HG02943 (cell line): ENCODE data around the gene RSPH6A.

Source experiments
- ATAC-seq: cut with Tn5 transposase; IDR thresholded peaks from one replicate; pipeline ENCODE4 v1.9.1; 2021; ENCODE audit warnings: mild to moderate bottlenecking, low read depth, moderate library complexity; ENCODE audit not compliant: unreplicated experiment

The RSPH6A gene

DNA sequence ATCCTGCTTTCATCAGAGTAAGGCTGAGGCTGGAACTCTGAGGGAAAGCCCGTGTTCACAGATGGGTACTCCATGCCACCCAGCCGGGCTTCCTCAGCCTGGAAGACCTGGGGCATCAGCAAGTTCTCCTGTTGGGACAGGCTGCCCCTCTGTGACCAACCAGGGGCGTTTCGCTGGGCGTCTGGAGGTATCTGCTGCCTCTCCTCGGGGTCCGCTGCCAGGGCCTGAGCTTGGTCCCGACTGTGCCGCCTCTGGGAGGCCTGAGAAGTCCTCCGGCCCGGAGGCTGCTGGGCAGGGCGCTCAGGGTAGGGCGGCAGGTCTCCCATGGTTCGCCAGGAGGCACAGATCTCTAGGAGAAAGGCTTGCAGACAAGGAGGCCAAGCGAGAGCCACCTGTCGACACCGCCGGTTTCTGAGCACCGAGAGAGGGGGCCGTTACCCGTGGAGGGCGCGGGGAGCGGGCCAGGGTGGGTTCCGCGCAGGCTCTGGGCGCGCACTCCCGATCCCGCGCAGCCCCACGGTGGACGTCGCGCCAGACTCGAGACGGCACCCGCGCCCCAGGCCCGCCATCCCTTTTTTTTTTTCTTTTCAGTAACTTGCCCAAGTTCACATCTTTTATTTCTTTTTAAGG, at the start of gene RSPH6A:
RSPH6A (minus strand) TSS at position 458 of the 630 bp plus-strand sequence; CDS start at position 326, 132 bp downstream.
- ATAC-seq, result no peak

DNA sequence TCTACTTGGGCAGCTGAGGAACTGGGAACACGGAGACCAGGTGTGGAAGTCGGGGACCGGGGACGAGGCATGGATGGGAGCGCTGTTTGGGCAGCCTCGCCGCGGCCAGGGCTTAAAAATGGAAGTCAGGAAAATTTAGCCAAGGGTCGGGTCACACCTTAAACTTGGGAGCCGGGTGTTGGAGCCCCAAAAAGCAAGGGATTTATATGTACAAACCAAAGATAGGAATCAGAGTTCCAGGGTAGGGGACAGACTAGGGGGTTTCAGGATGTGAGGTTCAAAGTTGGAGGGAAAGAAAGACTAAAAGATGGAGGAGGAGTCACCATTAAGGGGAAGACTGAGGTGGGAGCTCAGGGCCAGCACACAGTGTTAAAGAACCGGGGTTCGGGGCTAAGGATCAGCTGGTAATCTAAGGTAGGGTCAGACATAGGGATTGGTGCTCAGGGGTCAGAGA, 49.5 kb upstream of the RSPH6A start:
- no peak for ATAC-seq

GRCh38 chr19:45863840-45864628, 48.9 kb upstream of the RSPH6A start, which contains the start of gene FOXA3:
TSS of gene FOXA3 (plus strand) at chr19:45864326. CDS start at chr19:45864457, 131 bp downstream.
- no peak for ATAC-seq

DNA sequence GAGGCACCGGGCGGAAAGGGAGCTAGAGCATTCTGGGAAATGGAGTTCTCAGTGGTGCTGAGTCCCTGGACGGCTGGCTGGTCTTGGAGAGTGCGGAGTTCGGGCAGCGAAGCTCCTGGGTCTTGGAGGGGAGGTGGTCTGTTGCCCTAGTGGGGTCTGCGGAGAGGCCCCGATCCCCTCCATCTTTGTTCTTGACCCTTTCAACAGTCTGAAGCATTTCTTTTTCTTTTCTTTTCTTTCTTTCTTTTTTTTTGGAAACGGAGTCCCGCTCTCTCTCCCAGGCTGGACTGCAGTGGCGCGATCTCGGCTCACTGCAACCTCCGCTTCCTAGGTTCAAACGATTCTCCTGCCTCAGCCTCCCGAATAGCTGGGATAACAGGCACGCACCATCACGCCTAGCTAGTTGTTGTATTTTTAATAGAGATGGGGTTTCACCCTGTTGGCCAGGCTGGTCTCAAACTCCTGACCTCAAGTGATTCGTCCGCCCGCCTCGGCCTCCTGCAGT, 48.3 kb upstream of the RSPH6A start:
- no peak for ATAC-seq

DNA sequence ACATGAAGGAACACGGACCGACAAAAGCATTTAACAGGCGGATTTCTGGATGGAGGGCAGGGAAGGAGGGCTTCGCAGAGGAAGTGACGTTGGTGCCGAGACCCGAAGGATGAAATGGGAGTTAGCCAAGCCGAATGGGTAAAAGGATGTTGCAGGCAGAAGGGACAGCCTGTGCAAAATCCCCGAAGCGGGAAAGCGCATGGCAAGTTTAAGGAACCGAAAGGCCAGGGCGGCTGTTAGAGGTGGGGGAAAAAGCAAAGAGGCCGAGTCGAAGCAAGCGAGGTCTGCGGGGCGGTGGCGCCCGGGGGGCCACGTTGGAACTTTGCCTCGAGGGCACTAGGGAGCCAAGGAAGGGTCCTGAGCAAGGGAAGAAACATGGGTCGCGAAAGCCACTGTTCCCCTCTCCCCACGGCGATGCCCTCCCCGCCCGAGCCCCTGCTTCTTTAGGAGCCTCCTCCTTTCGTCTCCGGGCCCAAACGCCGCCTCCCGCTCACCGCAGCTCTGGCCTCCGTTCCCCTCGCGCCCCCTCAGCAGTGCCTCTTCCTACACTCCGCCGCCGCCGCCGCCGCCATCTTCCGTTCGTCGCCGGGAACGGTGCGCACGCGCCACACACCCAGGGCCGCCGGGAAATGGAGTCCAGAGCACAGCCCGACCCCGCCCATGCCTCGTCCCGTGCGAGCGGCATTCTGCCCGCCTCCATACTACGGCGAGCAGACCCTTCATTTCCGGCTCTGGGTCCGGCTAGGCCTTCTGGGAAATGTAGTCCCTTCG, 47.6 kb upstream of the RSPH6A start, which contains the start of gene SYMPK:
SYMPK (minus strand) TSS at position 584 of the 771 bp plus-strand sequence. CDS start 8,652 bp downstream, outside the sequence.
- ATAC-seq, result peak; percentile 79

DNA sequence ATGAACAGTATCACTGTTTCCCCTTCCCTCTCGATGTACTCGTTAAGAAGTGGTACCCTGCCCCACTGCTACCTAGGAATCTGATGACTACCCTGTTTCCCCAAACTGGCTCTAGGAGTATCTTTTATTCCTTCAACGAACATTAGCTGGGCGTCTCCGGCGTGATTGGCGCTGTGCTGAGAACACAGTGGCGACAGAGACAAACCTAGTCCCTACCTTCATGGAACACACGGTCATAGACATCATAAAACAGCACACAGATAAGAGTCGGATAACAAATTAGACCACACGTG, 47.1 kb upstream of the RSPH6A start:
- no peak for ATAC-seq

- no peak for ATAC-seq
These were observed 45.5 kb upstream of the RSPH6A start for GRCh38 chr19:45860359-45861259.

- no peak for ATAC-seq
These were observed 39.2 kb upstream of the RSPH6A start for GRCh38 chr19:45854167-45854778.

GRCh38 chr19:45852983-45853382, 37.9 kb upstream of the RSPH6A start:
- no peak for ATAC-seq

- no peak for ATAC-seq
These were observed 37.1 kb upstream of the RSPH6A start for GRCh38 chr19:45852145-45852750.

DNA sequence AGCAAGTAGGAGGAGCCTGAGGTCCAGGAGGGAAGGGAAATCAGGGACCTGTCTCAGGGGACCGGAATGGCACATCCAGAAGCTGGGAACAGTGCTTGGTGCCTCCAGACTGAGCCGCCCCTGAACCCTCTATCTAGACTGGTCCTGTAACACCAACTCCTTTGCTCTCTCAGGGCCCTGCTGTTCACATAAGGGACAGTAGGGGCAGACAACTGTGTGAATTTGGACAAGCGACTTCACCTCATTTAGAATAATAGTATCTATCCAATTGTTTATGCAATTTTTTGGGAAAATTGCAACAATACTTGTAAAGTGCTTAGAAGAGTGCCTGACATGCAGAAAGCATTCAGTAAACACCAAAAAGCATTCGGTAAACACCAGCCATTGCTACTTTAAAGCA, 33.8 kb upstream of the RSPH6A start:
- ATAC-seq, result no peak

- ATAC-seq, result no peak
These were observed 32.6 kb upstream of the RSPH6A start for GRCh38 chr19:45847663-45848062.

DNA sequence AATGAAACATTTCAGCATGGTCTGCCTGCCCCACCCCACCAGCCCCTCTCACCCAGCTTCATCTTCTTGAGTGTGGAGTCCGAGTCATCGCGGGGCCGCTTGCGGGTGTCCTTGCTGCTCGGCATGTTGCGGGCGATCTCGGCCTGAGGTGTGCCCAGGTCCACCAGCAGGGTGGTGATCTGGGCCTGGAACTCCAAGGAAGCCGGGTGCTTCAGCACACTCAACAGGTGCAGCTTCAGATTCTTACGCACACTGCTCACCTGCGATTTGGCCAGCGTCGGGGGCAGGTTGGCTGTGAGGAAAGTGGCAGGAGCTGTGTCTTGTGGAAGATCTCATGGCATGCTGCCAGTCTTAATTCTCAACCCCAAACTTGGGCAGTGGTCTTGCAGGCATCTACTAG, 27.1 kb upstream of the RSPH6A start:
- no peak for ATAC-seq

GRCh38 chr19:45834970-45835369, 19.9 kb upstream of the RSPH6A start:
- no peak for ATAC-seq

DNA sequence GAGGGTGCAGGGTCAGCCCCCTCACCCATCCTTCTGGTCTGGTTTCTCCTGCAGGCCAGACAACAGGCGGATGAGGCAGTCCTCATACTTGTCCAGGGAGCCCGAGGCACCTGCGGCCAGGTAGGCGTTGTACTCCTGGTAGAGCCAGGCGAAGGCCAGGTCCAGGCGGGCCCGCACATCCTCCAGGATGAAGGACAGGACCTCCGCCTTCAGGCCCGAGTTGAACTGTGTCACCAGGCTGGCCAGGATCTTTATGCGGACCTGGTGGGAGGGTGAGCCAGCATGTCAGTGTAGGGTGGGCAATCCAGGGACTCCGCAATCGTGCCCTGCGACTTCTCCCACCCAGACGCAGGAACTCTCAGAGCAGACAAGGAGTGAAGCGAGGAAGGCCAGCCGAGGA, 13.8 kb upstream of the RSPH6A start:
- ATAC-seq, result no peak

DNA sequence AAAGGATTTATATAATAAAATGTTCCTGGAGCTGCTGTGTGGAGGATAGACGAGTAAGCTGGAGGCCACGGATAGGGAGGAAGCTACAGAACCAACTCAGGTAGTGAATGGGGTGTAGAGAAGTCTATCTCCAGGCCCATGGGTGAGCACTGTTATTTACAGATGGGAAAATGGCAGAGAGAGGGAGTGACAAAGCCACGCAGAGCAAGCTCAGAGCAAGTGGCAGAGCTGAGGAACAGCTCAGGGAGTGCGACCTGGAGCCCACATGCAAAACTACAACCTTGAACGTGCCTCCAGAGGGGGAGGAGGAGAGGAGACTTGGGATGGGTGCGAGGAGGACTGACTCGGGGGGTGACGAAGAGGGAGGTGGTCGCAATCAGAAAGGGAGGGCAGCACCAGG, 13.4 kb upstream of the RSPH6A start:
- ATAC-seq, result no peak

- ATAC-seq, result no peak
These were observed 12.5 kb upstream of the RSPH6A start for GRCh38 chr19:45827459-45828093.

DNA sequence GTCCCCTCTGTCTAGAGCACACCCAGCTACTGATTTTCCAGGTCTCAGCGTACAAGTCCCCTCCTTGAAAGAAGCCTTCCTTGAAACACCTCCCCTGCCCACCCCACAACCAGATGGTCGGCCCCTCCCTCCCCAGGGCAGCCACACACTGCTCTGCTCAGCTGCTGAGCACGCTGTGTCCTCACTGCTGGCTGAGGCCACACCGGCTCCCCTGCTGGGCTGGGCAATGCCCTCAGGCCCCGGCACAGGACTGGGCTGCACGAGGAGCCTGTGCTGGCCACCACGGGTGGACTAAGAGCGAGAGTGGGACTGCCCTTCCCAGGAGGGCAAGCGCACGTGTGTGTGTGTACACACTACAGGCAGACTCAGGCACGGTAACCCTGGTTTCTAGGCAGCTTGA, 11.8 kb upstream of the RSPH6A start:
- ATAC-seq, result no peak
